GM12865 (cell line): ENCODE results near the gene MAN2B2.

ENCODE experiments used
- DNase-seq: peaks from one replicate; pipeline ENCODE4 v3.0.0; 2010; ENCODE audit warnings: low read depth
- H3K4me3 ChIP-seq: 2 replicates; pipeline ENCODE4 v1.5.1; 2011; ENCODE audit warnings: mild to moderate bottlenecking, low read depth, low read length, control low read depth
- TF ChIP-seq, protein P1 (sequence below): IDR thresholded peaks from 2 replicates; pipeline ENCODE4 v1.5.1; 2011; ENCODE audit warnings: low read length, control low read depth, low read depth, inconsistent platforms; ENCODE audit not compliant: insufficient read depth; ENCODE audit errors: missing control alignments

Gene MAN2B2

GRCh38 chr4:6535329-6535692 lies 39.7 kb upstream of the MAN2B2 start:
- TF ChIP-seq, protein P1, sequence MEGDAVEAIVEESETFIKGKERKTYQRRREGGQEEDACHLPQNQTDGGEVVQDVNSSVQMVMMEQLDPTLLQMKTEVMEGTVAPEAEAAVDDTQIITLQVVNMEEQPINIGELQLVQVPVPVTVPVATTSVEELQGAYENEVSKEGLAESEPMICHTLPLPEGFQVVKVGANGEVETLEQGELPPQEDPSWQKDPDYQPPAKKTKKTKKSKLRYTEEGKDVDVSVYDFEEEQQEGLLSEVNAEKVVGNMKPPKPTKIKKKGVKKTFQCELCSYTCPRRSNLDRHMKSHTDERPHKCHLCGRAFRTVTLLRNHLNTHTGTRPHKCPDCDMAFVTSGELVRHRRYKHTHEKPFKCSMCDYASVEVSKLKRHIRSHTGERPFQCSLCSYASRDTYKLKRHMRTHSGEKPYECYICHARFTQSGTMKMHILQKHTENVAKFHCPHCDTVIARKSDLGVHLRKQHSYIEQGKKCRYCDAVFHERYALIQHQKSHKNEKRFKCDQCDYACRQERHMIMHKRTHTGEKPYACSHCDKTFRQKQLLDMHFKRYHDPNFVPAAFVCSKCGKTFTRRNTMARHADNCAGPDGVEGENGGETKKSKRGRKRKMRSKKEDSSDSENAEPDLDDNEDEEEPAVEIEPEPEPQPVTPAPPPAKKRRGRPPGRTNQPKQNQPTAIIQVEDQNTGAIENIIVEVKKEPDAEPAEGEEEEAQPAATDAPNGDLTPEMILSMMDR = no peak
- no peak for DNase-seq
- no peak overlapping the region for H3K4me3 ChIP-seq

DNA sequence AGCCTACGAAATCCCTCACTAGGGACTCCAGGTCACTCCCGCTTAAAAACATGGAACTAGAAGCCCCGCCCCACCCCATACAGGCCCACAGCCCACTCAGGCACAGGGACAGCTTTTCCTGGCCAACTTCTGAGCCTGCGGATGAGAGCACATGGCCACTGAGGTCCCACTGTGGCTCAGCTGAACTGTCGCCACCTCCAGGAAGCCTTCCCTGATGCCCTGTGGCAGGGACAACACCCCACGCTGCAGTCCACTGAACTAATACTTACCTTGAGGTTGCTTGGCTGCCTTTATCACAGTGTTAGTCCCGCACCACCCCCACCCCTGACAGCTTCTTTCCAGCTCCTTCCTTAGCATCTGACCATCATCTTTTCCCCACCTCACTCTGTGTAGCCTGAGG lies 39.3 kb upstream of the MAN2B2 start:
- DNase-seq = no peak
- H3K4me3 ChIP-seq = no peak overlapping the region
- TF ChIP-seq, protein P1 = no peak

- no peak overlapping the region for H3K4me3 ChIP-seq
- no peak for DNase-seq
- TF ChIP-seq, protein P1 = no peak
Measured at GRCh38 chr4:6538111-6538510, 36.9 kb upstream of the MAN2B2 start.

DNA sequence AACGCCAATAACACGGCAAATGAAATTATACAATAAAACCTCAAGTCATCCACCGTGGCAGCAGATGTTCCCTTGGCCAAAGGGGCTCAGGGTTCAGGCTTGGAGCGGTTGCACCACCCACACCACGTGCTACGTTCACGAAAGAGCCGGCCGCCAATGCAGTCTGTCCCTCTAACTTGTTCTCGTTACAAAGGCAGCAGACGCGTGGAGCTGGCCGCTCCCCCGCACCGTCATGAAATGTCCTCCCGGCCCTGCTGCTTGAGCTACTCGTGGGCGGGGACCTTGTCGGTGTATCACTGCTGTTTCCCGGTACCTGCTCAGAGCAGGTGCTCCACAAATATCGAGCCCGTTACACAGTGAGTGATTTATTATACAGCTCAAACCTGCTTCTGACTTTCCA lies 36.4 kb upstream of the MAN2B2 start:
- H3K4me3 ChIP-seq = no peak overlapping the region
- no peak for DNase-seq
- TF ChIP-seq, protein P1 = no peak

DNA sequence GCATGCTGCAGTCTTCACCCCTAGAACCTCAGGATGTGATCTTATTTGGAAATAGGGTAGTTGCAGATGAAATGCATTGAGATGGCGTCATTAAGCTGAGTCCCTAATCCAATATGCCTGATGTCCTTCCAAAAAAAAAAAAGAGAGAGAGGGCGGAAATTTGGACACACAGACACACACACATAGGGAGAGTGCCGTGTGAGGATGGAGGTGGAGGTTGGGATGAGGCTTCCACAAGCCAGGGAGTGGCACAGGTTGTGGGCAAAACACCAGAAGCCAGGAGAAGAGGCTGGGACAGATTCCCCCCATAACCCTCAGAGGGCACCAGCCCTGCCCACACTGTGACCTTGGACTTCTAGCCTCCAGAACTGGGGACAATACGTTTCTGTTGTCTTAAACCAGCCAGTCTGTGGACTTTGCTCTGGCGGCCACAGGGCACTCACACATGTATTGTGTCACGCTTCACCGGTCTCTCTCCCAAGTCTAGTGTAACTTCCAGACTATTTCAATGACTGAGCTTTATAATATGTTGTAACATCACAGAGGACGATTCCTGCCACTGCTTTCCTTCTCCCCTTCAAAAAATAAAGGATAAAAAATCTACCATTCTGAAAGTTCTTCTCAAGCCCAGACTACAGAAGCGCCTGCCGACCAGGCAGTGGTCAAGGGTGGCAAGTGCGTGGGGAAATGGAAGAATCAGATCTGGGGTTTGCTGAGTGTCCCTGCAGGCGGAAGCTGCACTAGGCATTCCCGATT lies 35.8 kb upstream of the MAN2B2 start:
- H3K4me3 ChIP-seq = no peak overlapping the region
- DNase-seq = no peak
- TF ChIP-seq, protein P1 = no peak

- H3K4me3 ChIP-seq = no peak overlapping the region
- TF ChIP-seq, protein P1 = no peak
- no peak for DNase-seq
Measured at GRCh38 chr4:6540879-6541278, 34.1 kb upstream of the MAN2B2 start.

DNA sequence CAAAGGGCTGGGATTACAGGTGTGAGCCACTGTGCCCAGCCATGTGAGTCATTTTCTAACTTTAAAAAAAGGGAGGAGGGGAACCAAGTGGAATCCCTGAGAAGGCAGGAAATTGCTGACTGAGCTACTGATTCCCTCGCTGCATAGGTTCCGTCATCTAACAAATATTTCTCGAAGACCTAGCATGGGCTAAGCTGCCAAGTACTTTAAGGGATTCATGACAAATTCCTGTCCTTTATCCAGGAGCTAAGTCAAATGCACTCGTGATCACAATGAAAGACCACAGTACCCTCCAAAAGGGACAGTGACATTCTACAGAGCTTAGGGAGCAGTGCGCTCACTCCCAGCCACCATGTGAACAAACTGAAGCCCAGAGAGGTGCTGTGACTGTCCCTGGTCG lies 33.2 kb upstream of the MAN2B2 start:
- no peak overlapping the region for H3K4me3 ChIP-seq
- DNase-seq = no peak
- TF ChIP-seq, protein P1 = no peak
